Measurements from ENCODE around the gene SLC6A17.

SLC6A17 gene

DNA sequence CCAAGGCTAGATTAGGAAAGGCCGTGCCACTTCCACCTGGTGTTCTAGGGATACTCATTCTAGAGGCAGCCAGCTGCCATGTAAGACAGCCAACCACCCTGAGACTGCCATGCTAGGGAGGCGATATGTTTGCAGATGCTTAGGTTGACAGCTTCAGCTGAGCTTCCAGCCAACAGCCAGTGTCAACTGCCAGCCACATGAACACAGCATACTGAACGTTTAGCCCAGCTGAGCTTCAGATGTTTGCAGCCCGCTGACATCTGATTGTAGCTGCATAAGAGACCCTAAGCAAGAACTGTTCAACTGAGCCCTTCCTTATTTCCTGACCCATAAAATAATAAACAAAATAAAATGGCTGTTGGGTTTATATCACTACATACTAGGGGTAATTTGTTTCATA is 54.9 kb downstream of the SLC6A17 start:
- DNase-seq (ENCODE audit: low spot score), result no peak

DNA sequence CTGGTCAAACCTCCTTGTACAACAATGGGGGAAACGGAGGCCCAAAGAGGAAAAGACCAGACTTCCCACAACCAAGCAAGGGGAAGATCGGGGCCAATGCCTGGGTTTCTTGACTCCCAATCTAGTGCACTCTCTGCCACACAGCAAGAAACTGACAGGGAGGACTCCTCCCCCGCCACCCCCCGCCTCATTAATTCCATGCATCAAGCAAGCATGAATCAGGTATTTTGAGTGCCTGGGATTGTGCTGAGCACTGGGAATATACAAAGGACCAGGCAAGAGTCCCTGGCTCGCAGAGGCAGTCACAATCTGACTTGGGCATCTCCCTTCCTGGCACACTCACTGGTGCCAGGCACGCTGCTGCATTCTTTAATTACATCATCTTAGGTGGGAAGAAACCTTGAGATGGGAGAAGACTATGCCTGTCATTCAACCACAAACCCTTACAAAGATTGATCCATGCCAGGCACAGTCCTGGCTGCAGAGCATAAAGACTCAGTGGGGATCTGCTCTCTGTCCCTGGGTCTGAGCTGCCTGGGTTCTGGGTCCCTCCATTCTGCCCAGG is 55.4 kb downstream of the SLC6A17 start:
- no peak for DNase-seq (ENCODE audit: low spot score)

DNA sequence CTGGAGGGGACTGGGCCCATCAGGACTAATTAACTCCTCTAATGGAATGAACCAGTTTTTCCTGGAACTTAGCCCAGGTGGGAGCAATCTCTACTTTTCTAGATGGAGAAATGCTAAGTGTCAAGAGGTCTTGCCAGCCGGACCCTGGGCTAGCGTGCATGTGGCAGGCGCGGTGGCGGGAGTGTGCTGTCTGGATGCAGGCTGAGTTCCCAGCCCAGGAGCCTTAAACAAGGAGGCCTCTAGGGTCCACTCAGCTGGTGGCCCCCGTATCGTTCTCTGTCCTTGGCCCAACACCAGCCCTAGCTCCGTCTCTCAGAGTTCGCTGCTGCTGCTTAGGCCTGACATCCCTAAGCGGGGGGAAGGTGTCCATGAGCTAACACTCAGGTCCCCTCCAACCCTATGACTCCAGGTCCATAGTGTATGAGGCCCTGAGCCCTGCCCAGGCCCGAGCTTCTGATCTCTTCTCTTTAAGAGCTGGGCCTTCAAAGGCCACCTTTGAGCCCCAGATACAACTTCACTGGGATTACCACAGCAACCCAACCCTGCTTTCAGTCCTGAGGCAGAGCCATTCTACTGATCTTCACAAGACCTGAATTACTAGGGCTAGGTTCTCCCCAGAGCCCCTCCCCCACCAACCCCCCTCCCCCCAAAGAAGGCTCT is 56.1 kb downstream of the SLC6A17 start:
- no peak for DNase-seq (ENCODE audit: low spot score)

DNA sequence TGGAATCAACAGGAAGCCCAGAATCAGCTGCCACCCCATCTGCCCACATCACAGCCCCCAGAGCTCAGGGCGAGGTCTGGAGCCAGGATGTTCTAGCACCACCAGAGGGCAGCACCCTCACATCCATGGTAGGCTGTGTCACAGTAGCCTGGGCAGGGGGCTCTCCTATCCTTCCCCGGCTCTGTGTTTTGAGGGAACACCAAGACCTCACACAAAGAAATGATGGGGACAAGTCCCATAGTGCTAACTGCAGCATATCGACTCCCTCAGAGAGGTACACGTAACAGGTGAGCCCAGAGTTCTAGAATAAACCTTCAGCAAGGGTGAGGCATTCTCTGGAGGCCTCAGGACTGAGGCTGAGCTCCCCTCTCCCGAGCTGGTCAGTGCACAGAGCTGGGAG is 57.5 kb downstream of the SLC6A17 start:
- peak; percentile 74 for DNase-seq (ENCODE audit: low spot score)

DNA sequence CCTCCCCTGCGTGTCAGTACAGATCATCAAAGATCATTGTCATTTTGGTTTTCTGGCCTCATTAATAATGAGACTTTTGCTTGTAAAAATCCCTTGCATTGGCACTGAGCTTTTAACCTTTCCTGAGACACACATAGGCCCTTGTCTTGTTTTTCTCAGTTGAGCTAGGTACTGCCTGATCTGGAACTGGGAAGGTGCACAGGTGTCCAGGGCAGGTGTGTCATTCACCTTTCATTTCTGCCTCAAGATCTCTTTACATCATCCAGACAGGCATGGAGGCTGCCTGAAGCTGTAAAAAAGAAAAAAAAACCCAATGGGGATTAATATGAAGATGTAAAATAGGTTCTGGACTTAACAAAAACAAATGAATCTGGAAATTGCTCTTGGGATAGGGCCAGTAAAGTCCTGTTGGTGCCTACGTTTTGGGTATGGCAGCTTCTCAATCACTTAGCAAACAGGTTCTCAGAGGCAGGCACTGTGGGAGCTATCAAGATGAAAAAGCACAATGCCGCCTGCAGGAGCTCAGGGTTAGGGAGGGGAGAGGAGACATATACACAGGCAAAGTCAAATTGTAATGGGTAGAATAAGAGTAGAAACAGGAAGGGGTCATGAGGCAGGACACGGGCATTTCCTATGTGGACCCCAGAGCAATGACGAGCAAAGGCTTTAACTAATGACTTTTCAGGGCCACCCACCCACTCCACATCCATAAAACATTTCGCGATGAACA is 58.8 kb downstream of the SLC6A17 start:
- no peak for DNase-seq (ENCODE audit: low spot score)

DNA sequence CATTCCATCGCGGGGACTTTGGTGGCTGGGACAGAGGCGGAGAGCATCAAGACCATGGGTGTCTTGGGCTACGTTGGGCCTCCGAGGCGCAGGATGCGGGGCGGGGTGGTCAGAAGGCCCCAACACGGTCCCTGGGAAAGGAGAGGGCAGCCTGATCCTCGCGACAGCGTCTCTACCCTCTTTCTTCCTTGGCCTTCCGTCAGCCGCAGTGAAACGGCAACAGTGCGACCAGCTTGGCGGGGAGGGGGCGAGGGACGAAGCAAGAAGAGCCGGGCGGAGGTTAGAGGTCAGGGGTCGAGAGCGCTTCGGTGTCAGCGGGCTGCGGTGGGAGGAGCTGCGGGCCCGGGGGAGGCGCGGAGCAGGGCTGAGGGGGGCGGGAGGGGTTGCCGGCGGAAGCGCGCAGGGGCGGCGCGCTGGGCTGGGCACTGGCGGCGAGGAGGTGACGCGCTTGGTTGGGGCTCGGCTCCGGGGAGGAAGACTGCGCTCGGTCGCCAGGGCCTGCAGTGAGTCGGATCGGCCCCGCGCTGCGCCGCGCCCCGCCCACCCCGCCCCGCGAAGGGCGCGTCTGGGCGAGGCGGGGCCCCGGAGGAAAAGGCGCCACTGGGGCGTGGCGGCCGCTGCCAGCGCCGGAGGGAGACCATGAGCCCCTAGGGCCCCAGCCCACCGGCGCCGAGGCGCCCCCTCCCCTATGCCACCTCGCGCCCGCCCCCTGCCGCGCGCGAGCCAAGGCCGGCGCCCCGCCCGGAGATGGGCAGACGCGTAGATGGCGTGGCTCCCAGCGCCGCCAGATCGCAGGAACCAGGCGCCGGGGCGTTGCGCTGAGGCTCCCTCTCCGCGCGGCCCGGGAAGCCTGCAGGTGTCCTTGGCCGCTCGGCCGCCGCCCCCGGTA is 59.7 kb downstream of the SLC6A17 start, which contains the start of gene KCNC4:
Gene KCNC4 (plus strand): TSS at position 600 of the 889 bp plus-strand sequence. CDS start 1,186 bp downstream, outside the sequence.
- DNase-seq (ENCODE audit: low spot score), result peak; percentile 93

DNA sequence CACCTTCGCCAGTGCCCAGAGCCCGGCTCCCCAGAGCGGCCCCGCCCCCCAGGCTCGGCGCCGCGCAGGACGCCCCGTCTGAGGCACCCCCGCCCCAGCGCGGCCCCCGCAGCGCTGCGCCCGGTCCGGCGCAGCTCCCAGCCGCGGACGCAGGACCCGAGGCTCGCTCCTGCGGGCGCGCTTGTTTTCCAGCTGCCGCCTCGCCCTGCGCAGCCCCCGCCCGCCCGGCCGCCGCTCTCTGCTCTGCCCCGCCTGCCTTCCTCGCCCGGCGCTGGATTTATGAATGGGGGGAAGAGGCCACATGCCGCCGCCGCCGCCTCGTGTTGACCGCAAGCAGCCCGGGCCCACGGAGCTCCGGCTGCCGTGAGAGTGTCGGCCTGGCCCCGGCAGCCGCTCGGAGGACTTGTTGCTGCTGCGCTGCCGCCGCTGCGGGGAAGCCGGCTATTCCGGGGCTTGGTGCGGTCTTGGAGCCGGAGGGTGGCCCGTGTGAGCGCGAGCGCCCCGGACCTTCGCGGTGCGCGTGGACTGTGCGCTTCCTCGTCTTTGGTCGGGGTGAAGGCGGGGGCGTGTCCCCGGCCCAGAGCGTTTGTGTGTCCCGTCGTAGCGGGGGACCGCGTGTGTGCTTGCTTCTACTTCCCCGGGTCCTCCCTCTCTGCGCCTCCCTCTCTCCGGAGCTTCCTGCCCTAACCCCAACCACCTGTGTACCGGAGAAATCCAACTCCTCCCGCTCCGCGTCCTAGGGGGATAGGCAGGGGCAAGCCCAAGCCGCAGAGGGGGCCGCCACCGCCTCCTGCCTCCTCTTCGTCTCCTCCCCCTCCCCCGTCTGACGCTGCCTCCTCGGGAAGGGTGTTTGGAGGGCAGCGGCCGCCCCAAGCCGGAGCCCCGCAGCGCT is 60.6 kb downstream of the SLC6A17 start:
- DNase-seq (ENCODE audit: low spot score), result peak; percentile 32

DNA sequence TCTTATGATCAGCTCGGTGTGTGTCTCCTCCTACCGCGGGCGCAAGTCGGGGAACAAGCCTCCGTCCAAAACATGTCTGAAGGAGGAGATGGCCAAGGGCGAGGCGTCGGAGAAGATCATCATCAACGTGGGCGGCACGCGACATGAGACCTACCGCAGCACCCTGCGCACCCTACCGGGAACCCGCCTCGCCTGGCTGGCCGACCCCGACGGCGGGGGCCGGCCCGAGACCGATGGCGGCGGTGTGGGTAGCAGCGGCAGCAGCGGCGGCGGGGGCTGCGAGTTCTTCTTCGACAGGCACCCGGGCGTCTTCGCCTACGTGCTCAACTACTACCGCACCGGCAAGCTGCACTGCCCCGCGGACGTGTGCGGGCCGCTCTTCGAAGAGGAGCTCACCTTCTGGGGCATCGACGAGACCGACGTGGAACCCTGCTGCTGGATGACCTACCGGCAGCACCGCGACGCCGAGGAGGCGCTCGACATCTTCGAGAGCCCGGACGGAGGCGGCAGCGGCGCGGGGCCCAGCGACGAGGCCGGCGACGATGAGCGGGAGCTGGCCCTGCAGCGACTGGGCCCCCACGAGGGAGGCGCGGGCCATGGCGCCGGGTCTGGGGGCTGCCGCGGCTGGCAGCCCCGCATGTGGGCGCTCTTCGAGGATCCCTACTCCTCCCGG is 61.3 kb downstream of the SLC6A17 start:
- DNase-seq (ENCODE audit: low spot score), result peak; percentile 10

DNA sequence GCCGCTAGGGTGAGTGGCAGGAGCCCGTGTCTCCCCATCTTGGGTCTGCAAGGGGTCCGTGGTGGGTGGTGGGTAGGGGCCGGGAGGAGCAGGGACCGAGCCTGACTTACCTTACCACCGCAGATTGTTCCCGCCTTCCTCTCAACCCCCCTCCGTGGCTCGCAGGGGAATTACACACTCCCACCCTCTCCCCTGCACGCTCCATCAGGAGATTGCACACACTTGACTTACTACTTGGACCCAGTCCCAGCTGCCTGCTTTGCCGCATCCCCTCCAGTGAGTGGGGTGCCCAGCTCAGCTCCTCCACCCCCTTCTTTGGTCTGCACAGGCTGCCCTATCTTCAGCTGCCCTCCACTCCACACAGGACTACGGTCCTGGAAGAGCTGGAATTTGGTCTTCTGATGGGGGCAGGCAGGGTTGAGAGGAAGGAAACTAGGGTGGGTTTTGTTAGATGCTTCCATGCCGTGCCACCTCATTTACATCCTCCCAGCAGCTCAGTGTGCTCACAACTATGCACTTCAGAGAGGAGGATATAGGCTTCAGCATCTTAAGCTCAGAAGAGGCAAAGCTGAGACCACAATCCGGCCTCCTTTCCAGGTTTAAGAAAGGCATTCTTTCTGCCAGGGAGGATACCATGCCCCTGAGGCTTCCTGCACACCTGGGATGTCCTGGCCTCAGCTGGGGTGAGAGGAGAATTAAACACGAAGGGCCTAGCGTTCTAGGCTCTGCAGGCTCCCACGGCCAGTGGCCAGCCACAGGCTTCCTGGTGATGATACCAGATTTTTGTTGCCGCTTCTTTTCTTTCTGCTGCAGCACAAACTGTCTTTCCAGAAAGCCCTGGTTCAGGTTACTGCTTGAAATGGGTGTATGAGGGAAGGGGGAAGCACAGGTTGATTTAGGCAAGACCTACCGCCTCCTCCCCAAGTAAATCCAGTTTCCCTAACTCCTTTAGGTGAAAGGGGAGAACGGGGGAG is 62.2 kb downstream of the SLC6A17 start:
- DNase-seq (ENCODE audit: low spot score), result no peak

DNA sequence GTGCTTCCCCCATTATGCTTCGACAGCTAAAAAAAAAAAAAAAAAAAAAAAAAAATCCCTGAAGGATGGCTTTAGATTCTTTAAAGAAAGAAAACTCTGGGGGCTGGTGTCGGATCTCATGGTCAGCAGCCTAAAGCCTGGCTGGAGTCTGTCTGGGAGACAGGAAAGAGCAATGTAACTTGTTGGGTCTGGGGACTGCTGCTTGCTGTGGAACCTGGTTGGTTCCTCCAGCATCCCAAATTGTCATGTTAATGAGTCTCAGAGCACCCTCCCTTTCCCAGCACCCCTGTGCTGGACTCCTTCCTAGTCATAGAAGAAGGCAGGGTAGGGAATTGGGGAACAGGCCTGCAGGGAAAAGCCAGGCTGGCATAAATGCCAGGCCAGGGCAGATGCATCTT is 62.8 kb downstream of the SLC6A17 start:
- no peak for DNase-seq (ENCODE audit: low spot score)

DNA sequence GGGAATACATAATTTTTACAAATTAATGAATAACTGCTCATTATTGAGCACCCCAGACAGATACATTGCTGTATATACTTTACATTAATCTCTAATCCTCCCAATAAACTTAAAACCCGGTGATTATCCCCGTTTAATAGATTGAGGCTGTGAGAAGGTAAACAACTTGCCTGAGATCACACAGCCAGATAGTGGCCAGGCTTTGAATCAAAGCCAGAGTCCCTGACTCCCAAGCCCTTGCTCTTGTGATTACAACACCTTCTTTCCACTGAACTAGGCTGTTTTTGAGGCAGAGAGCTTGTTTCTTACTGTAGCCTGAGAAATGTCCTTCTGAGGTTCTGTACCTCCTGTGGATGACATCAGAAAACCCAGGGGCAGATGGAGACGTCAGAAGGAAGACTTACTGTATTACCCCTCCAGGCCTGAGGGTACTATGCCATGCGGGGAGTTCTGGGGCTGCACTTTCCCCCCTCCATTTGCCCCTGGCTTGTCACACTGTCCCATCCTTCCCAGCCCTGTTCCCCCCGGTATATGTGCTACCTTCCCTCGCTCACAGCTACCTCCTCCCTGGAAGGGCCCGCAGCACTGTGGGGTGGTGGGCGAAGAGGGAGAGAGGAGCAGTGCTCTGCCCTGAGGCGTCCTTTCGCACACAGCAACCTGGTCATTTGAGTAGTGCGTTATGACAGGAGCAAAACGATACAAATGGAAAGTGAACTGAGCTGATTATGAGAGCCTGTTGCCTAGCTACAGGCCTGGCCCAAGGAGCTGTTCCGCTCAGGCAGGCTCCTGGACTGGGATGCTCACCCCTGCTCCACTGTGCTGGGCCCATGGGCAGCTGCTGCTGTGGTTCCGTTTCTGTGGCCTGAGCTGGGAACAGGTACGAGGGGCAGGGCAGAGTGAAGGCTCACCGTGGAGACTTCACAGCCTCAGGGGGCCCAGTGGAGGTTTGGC is 64.4 kb downstream of the SLC6A17 start:
- no peak for DNase-seq (ENCODE audit: low spot score)

DNA sequence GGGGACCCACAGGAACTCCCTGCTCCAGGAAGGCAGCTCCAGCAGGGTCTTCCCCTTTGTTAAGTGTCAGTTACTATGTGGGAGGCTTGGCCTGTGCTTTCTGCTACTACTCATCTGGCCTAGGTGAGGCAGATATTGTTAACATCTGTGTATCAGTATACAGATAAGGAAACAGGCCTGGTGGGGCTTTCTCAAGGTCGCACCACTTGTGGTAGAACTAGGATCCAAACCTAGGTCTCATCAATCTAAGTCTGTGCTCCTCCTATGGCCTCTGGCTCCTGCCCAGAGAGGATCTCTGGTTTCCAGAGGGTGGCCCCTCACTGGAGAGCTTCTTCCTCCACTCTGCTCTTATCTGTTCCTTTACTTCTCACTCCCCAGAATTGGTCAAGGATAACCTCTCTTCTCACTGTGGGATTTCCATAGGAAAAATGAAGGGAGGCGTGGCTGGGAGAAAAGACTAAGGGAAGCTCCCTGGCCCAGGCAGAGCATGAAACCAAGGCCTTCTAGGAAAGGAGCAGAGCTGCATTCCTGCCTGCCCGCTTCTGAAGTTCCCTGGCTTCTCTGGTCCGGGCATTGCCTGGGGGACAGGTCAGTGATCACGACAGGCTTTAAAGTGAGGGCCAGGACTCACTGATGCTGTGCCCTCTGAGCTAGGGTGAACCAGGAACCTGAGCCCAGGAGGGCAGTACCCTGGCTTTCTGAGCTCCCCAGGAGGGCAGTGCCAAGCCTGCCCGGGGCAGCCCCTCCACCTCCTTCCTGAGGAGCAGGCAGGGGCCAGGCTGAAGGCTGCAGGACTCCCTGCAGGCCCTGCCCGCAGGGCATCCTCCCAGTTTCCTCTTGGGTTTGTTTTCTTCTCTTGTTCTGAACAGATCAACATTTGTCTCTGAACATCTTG is 65.6 kb downstream of the SLC6A17 start:
- DNase-seq (ENCODE audit: low spot score), result no peak

DNA sequence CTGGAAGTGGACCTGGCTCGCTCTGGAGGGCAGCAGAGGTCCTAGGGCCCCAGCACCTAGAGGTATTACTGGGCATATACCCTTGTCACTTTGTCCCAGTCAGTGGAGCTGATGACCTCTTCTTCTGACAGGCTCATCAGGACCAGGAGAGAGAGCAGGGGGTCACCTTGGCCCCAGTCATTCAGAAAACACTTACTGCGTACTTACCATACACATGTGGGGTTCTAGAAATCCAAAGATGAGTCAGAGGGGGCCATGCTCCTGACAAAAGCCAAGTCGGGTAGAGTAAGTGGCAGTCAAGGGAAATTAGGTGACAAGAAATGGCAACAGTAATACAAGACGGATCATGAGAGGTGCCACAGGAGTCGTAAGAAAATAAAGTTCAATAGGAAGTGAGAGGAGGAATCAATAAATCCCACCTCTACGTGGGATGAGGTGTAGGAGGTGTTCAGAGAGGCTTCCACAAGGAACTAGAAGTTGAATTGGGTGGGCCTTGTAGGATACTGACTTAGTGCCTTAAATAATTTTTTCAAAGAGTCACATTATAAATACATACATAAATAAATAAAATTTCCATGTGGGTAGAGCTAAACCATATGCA is 66.7 kb downstream of the SLC6A17 start:
- no peak for DNase-seq (ENCODE audit: low spot score)

DNA sequence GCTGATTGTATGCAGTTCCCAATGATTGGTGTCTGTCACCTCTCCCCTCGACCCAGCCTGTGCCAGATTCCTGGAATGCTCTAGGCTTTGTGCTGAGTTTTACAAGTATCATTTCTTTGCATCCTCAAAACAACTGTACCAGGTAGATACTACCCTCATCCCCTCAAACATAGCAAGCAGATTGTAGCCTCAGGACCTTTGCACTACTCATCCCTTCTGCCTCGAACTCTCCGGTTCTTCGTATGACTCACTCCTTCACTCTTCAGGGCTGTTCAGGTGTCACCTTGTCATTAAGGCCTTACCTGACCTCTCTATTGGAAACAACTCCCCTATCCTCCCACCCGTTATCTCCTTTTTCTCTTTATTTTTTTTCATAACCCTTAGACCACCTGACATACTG is 67.8 kb downstream of the SLC6A17 start:
- DNase-seq (ENCODE audit: low spot score), result no peak

DNA sequence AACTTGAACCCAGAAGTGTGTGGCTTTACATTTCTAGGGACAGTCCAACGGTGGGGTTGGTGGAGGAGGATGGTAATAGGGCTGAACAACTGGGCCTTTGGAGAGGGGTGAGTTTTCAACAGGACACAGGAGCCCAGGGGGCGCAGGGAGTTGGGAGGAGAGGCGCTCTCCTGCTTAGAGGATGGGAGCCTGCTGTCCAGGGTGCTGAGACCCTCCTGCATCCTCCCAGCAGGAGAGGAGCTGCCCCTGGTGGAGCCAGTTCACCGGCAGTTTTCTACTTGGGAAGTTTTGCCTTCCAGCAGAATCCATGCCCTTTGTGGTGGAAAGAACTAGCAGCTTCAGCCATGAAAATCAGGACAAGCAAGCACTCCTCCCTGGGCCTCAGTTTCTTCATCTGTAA is 68.4 kb downstream of the SLC6A17 start:
- DNase-seq (ENCODE audit: low spot score), result no peak

DNA sequence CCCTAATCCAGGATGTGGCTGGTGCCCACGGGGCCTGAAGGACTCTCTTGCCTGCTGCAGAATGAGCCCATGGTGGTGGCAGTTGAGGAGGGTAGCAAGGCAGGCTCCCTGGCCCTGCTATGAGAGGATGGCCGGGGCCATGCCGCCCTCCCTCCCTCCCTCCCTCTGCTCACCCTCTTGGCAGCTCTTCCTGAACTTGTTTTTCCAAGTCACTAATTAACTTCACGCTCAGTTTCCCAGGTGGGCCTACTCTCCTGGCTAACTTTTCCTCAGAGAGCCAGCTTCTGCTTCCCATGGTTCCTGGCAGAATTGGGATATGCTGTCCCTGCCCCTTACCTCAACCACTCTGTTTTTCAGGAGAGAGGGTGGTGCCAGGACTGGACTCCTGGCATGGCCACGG is 70.0 kb downstream of the SLC6A17 start:
- no peak for DNase-seq (ENCODE audit: low spot score)

DNA sequence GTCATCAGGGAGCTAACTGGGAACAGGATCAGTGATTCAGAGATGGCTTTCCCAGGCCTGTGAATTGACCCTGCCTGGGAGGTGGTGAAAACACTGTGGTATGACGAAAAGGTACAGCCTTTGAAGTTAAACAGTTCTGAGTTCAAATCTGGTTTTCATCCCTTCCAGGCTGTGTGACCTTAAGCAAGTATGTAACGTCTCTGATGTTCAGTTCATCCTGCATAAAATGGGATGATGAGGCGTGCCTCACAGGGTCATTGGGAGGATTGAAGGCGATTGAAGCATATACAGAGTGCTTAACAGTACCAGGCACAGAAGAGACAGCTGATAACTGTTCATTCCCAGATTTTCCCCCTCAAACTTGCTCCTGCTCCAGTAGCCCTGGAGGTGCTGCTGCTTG is 70.8 kb downstream of the SLC6A17 start:
- DNase-seq (ENCODE audit: low spot score), result no peak

Data from AG08395 (cell line).